H54 (cell line): ENCODE data around the gene TYMP.
"Not testable (repeated sequence)": the region's sequence is repeated elsewhere in the genome, so short reads cannot be mapped to it uniquely, and the experiment has no call there.

Source experiments
- DNase-seq: peaks from one replicate; pipeline ENCODE4 v3.0.0; 2011; ENCODE audit warnings: low spot score, mixed read lengths; ENCODE audit not compliant: insufficient read length
- FAIRE-seq: peaks from 3 replicates; lab custom pipeline; 2011; peaks lifted over from hg19 to GRCh38; lab: Jason Lieb, UNC
- POLR2A ChIP-seq: IDR thresholded peaks from 2 replicates; pipeline ENCODE4 v1.6.1; 2011; ENCODE audit warnings: low read depth, mild to moderate bottlenecking, low read length

TYMP gene

GRCh38 chr22:50526834-50527801 is 2.7 kb downstream of the TYMP start:
- no peak for FAIRE-seq
- no peak for DNase-seq
- no peak for TF ChIP-seq POLR2A

- no peak for FAIRE-seq
- TF ChIP-seq POLR2A = no peak; the same call in 1 of the 2 replicates
- peak; percentile 71 for DNase-seq
Observed at GRCh38 chr22:50526108-50526833, 3.5 kb downstream of the TYMP start.

GRCh38 chr22:50525858-50526107 is 4.0 kb downstream of the TYMP start:
- no peak for DNase-seq
- no peak for FAIRE-seq

GRCh38 chr22:50525104-50525857 is 4.5 kb downstream of the TYMP start, which contains the start of gene SCO2:
Gene SCO2, minus strand, starts transcription at chr22:50525598. Its CDS starts 1,187 bp downstream, at chr22:50524411.
- peak; percentile 75 for TF ChIP-seq POLR2A
- peak; percentile 95 for DNase-seq
- FAIRE-seq = no peak

More at GRCh38 chr22:50525858-50526107, 4.0 kb downstream of the TYMP start:
- TF ChIP-seq POLR2A = no peak

- DNase-seq (no peak), FAIRE-seq (no peak)
- no peak for TF ChIP-seq POLR2A
Observed at GRCh38 chr22:50524676-50525103, 5.1 kb downstream of the TYMP start.

- FAIRE-seq = no peak
- no peak for TF ChIP-seq POLR2A
Observed at GRCh38 chr22:50523806-50524675, 5.8 kb downstream of the TYMP start.

GRCh38 chr22:50523458-50523805 is 6.4 kb downstream of the TYMP start:
- DNase-seq (no peak), FAIRE-seq (no peak)
- TF ChIP-seq POLR2A = no peak

More at GRCh38 chr22:50523806-50524675, 5.8 kb downstream of the TYMP start:
- no peak for DNase-seq

- DNase-seq (no peak), FAIRE-seq (no peak)
- TF ChIP-seq POLR2A = no peak
Observed at GRCh38 chr22:50522806-50523438, 6.9 kb downstream of the TYMP start.

GRCh38 chr22:50522208-50522805 is 7.5 kb downstream of the TYMP start:
- FAIRE-seq = no peak
- no peak for DNase-seq
- no peak for TF ChIP-seq POLR2A

- no peak for TF ChIP-seq POLR2A
- no peak for DNase-seq
- no peak for FAIRE-seq
Observed at GRCh38 chr22:50521710-50522109, 8.1 kb downstream of the TYMP start.

GRCh38 chr22:50520826-50521453 is 8.9 kb downstream of the TYMP start:
- TF ChIP-seq POLR2A = no peak

GRCh38 chr22:50520184-50520583 is 9.6 kb downstream of the TYMP start:
- FAIRE-seq, DNase-seq: not testable (repeated sequence)

More at GRCh38 chr22:50520826-50521453, 8.9 kb downstream of the TYMP start:
- DNase-seq = no peak
- no peak for FAIRE-seq
